HEK293 (cell line): ENCODE measurements around the gene RAB40C.

Experiments
- EGR2 ChIP-seq: fragments of 450-650 bp; formaldehyde crosslinking; IDR thresholded peaks from 2 replicates; pipeline ENCODE4 v1.5.1; 2016; ENCODE audit warnings: low read depth, missing biosample characterization, missing genetic modification characterization
- HOXC10 ChIP-seq: sonication (generic); formaldehyde crosslinking; IDR thresholded peaks from 2 replicates; pipeline ENCODE4 v1.8.1; 2023; ENCODE audit warnings: mild to moderate bottlenecking, missing genetic modification reagents
- IKZF3 ChIP-seq: fragments of 450-650 bp; IDR thresholded peaks from 2 replicates; pipeline ENCODE4 v1.5.0; 2018; ENCODE audit warnings: missing biosample characterization, mild to moderate bottlenecking, missing genetic modification characterization, moderate library complexity
- KLF8 ChIP-seq: fragments of 450-650 bp; formaldehyde crosslinking; IDR thresholded peaks from 2 replicates; pipeline ENCODE4 v1.5.1; 2016; ENCODE audit warnings: missing biosample characterization, missing genetic modification characterization
- MZF1 ChIP-seq: fragments of 450-650 bp; formaldehyde crosslinking; IDR thresholded peaks from 2 replicates; pipeline ENCODE4 v1.5.1; 2017; ENCODE audit warnings: missing biosample characterization, missing genetic modification characterization, borderline replicate concordance
- PRDM10 ChIP-seq: fragments of 450-650 bp; formaldehyde crosslinking; IDR thresholded peaks from 2 replicates; pipeline ENCODE4 v1.5.1; 2016; ENCODE audit warnings: missing biosample characterization, missing genetic modification characterization
- REPIN1 ChIP-seq: fragments of 450-650 bp; formaldehyde crosslinking; IDR thresholded peaks from 2 replicates; pipeline ENCODE4 v1.5.1; 2017; ENCODE audit warnings: missing biosample characterization, missing genetic modification characterization, low read depth
- SCRT1 ChIP-seq: fragments of 450-650 bp; formaldehyde crosslinking; IDR thresholded peaks from 2 replicates; pipeline ENCODE4 v1.5.1; 2016; ENCODE audit warnings: missing biosample characterization, missing genetic modification characterization, borderline replicate concordance
- ZBTB7A ChIP-seq: fragments of 450-650 bp; formaldehyde crosslinking; IDR thresholded peaks from 2 replicates; pipeline ENCODE4 v1.5.1; 2016; ENCODE audit warnings: low read depth, missing biosample characterization, missing genetic modification characterization
- ZBTB8A ChIP-seq: fragments of 450-650 bp; formaldehyde crosslinking; IDR thresholded peaks from 2 replicates; pipeline ENCODE4 v1.5.1; 2016; ENCODE audit warnings: missing biosample characterization, missing genetic modification characterization
- ZNF175 ChIP-seq: fragments of 450-650 bp; formaldehyde crosslinking; IDR thresholded peaks from 2 replicates; pipeline ENCODE4 v1.5.1; 2016; ENCODE audit warnings: missing biosample characterization, missing genetic modification characterization
- ZNF280D ChIP-seq: fragments of 450-650 bp; formaldehyde crosslinking; IDR thresholded peaks from 2 replicates; pipeline ENCODE4 v1.5.1; 2016; ENCODE audit warnings: missing biosample characterization, missing genetic modification characterization
- ZNF324 ChIP-seq: fragments of 450-650 bp; formaldehyde crosslinking; IDR thresholded peaks from 2 replicates; pipeline ENCODE4 v1.5.1; 2016; ENCODE audit warnings: missing biosample characterization, missing genetic modification characterization
- ZNF354C ChIP-seq: fragments of 450-650 bp; formaldehyde crosslinking; IDR thresholded peaks from 2 replicates; pipeline ENCODE4 v1.5.1; 2016; ENCODE audit warnings: missing biosample characterization, missing genetic modification characterization, low read depth, borderline replicate concordance
- ZNF398 ChIP-seq: fragments of 450-650 bp; formaldehyde crosslinking; IDR thresholded peaks from 2 replicates; pipeline ENCODE4 v1.5.1; 2017; ENCODE audit warnings: missing biosample characterization, missing genetic modification characterization
- ZNF416 ChIP-seq: fragments of 450-650 bp; formaldehyde crosslinking; IDR thresholded peaks from 2 replicates; pipeline ENCODE4 v1.5.1; 2016; ENCODE audit warnings: missing biosample characterization, missing genetic modification characterization
- ZNF423 ChIP-seq: fragments of 450-650 bp; formaldehyde crosslinking; IDR thresholded peaks from 2 replicates; pipeline ENCODE4 v1.5.1; 2016; ENCODE audit warnings: missing biosample characterization, missing genetic modification characterization
- ZNF621 ChIP-seq: fragments of 450-650 bp; formaldehyde crosslinking; IDR thresholded peaks from 2 replicates; pipeline ENCODE4 v1.5.1; 2017; ENCODE audit warnings: missing biosample characterization, missing genetic modification characterization
- ZNF624 ChIP-seq: fragments of 450-650 bp; formaldehyde crosslinking; IDR thresholded peaks from 2 replicates; pipeline ENCODE4 v1.5.1; 2017; ENCODE audit warnings: missing biosample characterization, missing genetic modification characterization
- ZNF692 ChIP-seq: fragments of 450-650 bp; formaldehyde crosslinking; IDR thresholded peaks from 2 replicates; pipeline ENCODE4 v1.5.1; 2016; ENCODE audit warnings: missing biosample characterization, missing genetic modification characterization
- ZNF76 ChIP-seq: fragments of 450-650 bp; formaldehyde crosslinking; IDR thresholded peaks from 2 replicates; pipeline ENCODE4; 2016; ENCODE audit warnings: low read depth, missing biosample characterization, missing genetic modification characterization, borderline replicate concordance
- ZNF776 ChIP-seq: fragments of 450-650 bp; formaldehyde crosslinking; IDR thresholded peaks from 2 replicates; pipeline ENCODE4 v1.5.0; 2017; ENCODE audit warnings: missing biosample characterization, missing genetic modification characterization, borderline replicate concordance
- ZSCAN30 ChIP-seq: fragments of 450-650 bp; IDR thresholded peaks from 2 replicates; pipeline ENCODE4 v1.5.1; 2018; ENCODE audit warnings: missing biosample characterization, mild to moderate bottlenecking, missing genetic modification characterization, moderate library complexity
- TF ChIP-seq, protein P1 (sequence below): fragments of 450-650 bp; formaldehyde crosslinking; optimal IDR thresholded peaks from 2 replicates; pipeline ENCODE3; 2016; ENCODE audit warnings: missing biosample characterization, mild to moderate bottlenecking, missing genetic modification characterization
- TF ChIP-seq, protein P2 (sequence below): fragments of 450-650 bp; formaldehyde crosslinking; IDR thresholded peaks from 2 replicates; pipeline ENCODE4; 2016; ENCODE audit warnings: missing biosample characterization, missing genetic modification characterization

The RAB40C gene

DNA sequence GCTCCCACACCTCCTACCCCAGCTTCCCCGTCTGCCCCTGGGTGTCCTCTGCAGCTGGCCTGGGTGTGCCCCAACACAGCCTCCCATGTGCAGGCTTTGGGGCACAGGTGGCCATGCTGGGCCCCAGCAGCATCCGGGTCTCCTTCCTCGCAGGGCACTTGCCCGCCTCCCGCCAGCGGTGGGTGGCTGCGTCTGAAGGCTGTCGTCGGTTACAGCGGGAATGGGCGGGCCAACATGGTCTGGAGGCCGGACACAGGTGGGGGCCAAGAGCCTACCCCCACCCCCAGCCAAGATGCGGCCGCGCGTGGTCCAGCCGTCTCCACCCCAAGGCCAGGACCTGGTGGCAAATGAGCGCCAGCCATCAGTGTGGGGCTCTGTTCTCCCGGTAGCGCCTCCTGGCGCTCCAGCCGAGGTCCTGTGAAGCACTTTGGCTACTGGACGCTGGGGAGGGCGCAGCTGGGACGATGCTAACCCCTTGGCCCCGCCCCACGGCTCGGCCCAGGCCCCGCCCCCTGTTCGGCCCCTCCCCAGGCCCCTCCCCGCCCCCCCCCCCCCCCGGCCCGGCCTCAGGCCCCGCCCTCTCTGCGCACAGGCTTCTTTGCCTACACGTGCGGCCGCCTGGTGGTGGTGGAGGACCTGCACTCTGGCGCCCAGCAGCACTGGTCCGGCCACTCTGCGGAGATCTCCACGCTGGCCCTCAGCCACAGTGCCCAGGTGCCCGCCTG lies 70.8 kb downstream of the RAB40C start (continued):
- TF ChIP-seq ZNF423 (tag by site-specific recombination) (no peak), KLF8 (tag by site-specific recombination) (0 out of 2 replicates have a peak, but pooled peaks have one; percentile 47), ZNF416 (tag by site-specific recombination) (no peak), ZSCAN30 (tag by site-specific recombination) (peak; percentile 74; the same call in 1 of the 2 replicates), ZNF280D (tag by site-specific recombination) (no peak), ZNF324 (no peak), ZNF621 (tag by site-specific recombination) (no peak), HOXC10 (no peak), ZNF692 (tag by site-specific recombination) (peak; percentile 62; the same call in 1 of the 2 replicates), ZNF398 (0 out of 2 replicates have a peak, but pooled peaks have one; percentile 52), PRDM10 (tag by site-specific recombination) (peak; percentile 46; the same call in 1 of the 2 replicates), ZNF354C (no peak), EGR2 (tag by site-specific recombination) (0 out of 2 replicates have a peak, but pooled peaks have one; percentile 53), REPIN1 (tag by site-specific recombination) (no peak), ZNF776 (tag by site-specific recombination) (no peak), ZNF76 (tag by site-specific recombination) (0 out of 2 replicates have a peak, but pooled peaks have one; percentile 9), ZBTB7A (tag by site-specific recombination) (no peak), MZF1 (tag by site-specific recombination) (no peak), ZBTB8A (tag by site-specific recombination) (peak; percentile 80), IKZF3 (tag by site-specific recombination) (peak; percentile 59), ZNF175 (tag by site-specific recombination) (no peak), SCRT1 (tag by site-specific recombination) (peak; percentile 74; the same call in 1 of the 2 replicates), ZNF624 (no peak)
- TF ChIP-seq, protein P1, sequence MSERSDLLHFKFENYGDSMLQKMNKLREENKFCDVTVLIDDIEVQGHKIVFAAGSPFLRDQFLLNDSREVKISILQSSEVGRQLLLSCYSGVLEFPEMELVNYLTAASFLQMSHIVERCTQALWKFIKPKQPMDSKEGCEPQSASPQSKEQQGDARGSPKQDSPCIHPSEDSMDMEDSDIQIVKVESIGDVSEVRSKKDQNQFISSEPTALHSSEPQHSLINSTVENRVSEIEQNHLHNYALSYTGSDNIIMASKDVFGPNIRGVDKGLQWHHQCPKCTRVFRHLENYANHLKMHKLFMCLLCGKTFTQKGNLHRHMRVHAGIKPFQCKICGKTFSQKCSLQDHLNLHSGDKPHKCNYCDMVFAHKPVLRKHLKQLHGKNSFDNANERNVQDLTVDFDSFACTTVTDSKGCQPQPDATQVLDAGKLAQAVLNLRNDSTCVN (tag by site-specific recombination), result peak; percentile 39
- TF ChIP-seq, protein P2, sequence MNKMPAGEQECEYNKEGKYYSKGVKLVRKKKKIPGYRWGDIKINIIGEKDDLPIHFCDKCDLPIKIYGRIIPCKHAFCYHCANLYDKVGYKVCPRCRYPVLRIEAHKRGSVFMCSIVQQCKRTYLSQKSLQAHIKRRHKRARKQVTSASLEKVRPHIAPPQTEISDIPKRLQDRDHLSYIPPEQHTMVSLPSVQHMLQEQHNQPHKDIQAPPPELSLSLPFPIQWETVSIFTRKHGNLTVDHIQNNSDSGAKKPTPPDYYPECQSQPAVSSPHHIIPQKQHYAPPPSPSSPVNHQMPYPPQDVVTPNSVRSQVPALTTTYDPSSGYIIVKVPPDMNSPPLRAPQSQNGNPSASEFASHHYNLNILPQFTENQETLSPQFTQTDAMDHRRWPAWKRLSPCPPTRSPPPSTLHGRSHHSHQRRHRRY (tag by site-specific recombination), result no peak
